K562 (cell line): Measurements from ENCODE around the gene TYROBP. TPM values are rescaled to one million over a fixed set of nuclear protein-coding genes. Genes with fewer than 3 reads are reported as not detected.

Experiments
- ATAC-seq: fragments of 200-7000 bp; cut with Tn5 transposase; 3 replicates; pipeline ENCODE4 v1.9.1; 2020; ENCODE audit warnings: moderate library complexity
- BruUV-seq: library from RNA; stranded (reverse); fragments of 400-500 nt; replicated peaks from 2 replicates; lab custom pipeline; 2021; lab: Mats Ljungman, UMichigan
- CTCF ChIA-PET: fragments of 300-600 bp; formaldehyde crosslinking; extraction: SDS; loops from one replicate; lab custom pipeline; 2021; ENCODE audit warnings: low intra/inter-chr PET ratio; lab: Yijun Ruan, JAX
- POLR2A ChIA-PET: fragments of 300-600, 350-650 bp; sonication (Branson Sonifier 250); formaldehyde crosslinking; extraction: SDS; loops from one replicate; lab custom pipeline; 2021; ENCODE audit warnings: antibody characterized with exemption, inconsistent platforms; lab: Yijun Ruan, JAX
- DNase-seq, 4 experiments: peaks; one replicate each; pipeline versions ENCODE4 v3.0.0 to v3.0.0-alpha.2; 2011 to 2018; ENCODE audit warnings: low spot score in 3 of 4, mixed read lengths in 3 of 4; ENCODE audit errors: extremely low read depth in 1 of 4
- FAIRE-seq: peaks from 2 replicates; lab custom pipeline; 2011; peaks lifted over from hg19 to GRCh38; lab: Jason Lieb, UNC
- H2AFZ ChIP-seq: 2 replicates; pipeline ENCODE4 v1.6.0; 2011; ENCODE audit warnings: low read depth, low read length, control low read depth, inconsistent platforms
- H3K27ac ChIP-seq: fragments of 200-600 bp; 3 replicates; pipeline ENCODE4 v1.8.0; 2011; ENCODE audit warnings: low read depth, mild to moderate bottlenecking, control low read depth, inconsistent platforms, low read length, moderate library complexity, mixed read lengths; ENCODE audit errors: extremely low read depth
- H3K27me3 ChIP-seq, 2 experiments: fragments of 300-600 bp in 1 of 2; 2 replicates in 1 of 2; 3 replicates in 1 of 2; pipeline versions ENCODE4 v1.6.0 to v1.8.0; 2011; ENCODE audit warnings: inconsistent platforms in 2 of 2, low read length in 2 of 2, mild to moderate bottlenecking in 1 of 2, mixed read lengths in 1 of 2, moderate library complexity in 1 of 2; ENCODE audit not compliant: control insufficient read depth in 2 of 2, insufficient read depth in 2 of 2
- H3K36me3 ChIP-seq: fragments of 300-600 bp; 3 replicates; pipeline ENCODE4 v1.8.0; 2011; ENCODE audit warnings: mild to moderate bottlenecking, low read length, inconsistent platforms; ENCODE audit not compliant: control insufficient read depth, insufficient read depth
- H3K4me1 ChIP-seq, 2 experiments: fragments of 200-600 bp in 1 of 2; replicated peaks in 1 of 2; 2 replicates in 1 of 2; 3 replicates in 1 of 2; pipeline versions ENCODE4 v1.5.1 to v1.8.0; 2011; ENCODE audit warnings: inconsistent platforms in 2 of 2, low read length in 2 of 2, mild to moderate bottlenecking in 1 of 2, mixed read lengths in 1 of 2, moderate library complexity in 1 of 2; ENCODE audit not compliant: control insufficient read depth in 2 of 2, insufficient read depth in 2 of 2
- H3K4me2 ChIP-seq: 2 replicates; pipeline ENCODE4 v1.6.1; 2011; ENCODE audit warnings: low read length, control low read depth, inconsistent platforms, mixed read lengths; ENCODE audit not compliant: insufficient read depth
- H3K4me3 ChIP-seq: fragments of 200-600 bp; sonication (generic), shearing (Covaris generic); 2 replicates; pipeline ENCODE4 v1.5.1; 2016; ENCODE audit warnings: control low read depth, inconsistent platforms
- H3K79me2 ChIP-seq: fragments of 200-600 bp; 3 replicates; pipeline ENCODE4 v1.8.0; 2011; ENCODE audit warnings: low read length, inconsistent platforms; ENCODE audit not compliant: control insufficient read depth, insufficient read depth
- H3K9ac ChIP-seq, 2 experiments: 2 replicates each; pipeline versions ENCODE4 v1.6.0 to v1.6.1; 2011; ENCODE audit warnings: low read depth in 2 of 2, low read length in 2 of 2, control low read depth in 1 of 2, inconsistent platforms in 1 of 2, mild to moderate bottlenecking in 1 of 2, mixed read lengths in 1 of 2; ENCODE audit not compliant: insufficient read depth in 1 of 2
- H3K9me1 ChIP-seq: one replicate; pipeline ENCODE4 v1.6.0; 2011; ENCODE audit warnings: inconsistent platforms, mild to moderate bottlenecking, low read length, moderate library complexity; ENCODE audit not compliant: control insufficient read depth, insufficient read depth
- H3K9me3 ChIP-seq: replicated peaks from 2 replicates; pipeline ENCODE4 v1.5.1; 2011; ENCODE audit warnings: low read depth, low read length, inconsistent platforms; ENCODE audit not compliant: control insufficient read depth, insufficient read depth
- H4K20me1 ChIP-seq: replicated peaks from 2 replicates; pipeline ENCODE4 v1.6.1; 2011; ENCODE audit warnings: low read length, inconsistent platforms, mixed read lengths; ENCODE audit not compliant: control insufficient read depth, insufficient read depth
- MTA3 ChIP-seq: fragments of 450-650 bp; formaldehyde crosslinking; IDR thresholded peaks from 2 replicates; pipeline ENCODE4 v1.6.1; 2017; ENCODE audit warnings: mild to moderate bottlenecking, borderline replicate concordance
- POLR2G ChIP-seq: fragments of 200-400 bp; formaldehyde crosslinking; IDR thresholded peaks from 2 replicates; pipeline ENCODE4 v1.6.1; 2017; ENCODE audit warnings: low read depth, mild to moderate bottlenecking, antibody characterized with exemption, low read length, moderate library complexity
- POLR3G ChIP-seq: IDR thresholded peaks from 2 replicates; pipeline ENCODE4 v1.6.1; 2011; ENCODE audit not compliant: insufficient read length, insufficient replicate concordance; ENCODE audit errors: extremely low read depth
- TEAD4 ChIP-seq, 2 experiments: sonication (generic) in 1 of 2; formaldehyde crosslinking in 1 of 2; IDR thresholded peaks; 2 replicates each; pipeline versions ENCODE4 v1.6.1 to v1.8.0; 2012 to 2022; ENCODE audit warnings: borderline replicate concordance in 1 of 2, inconsistent platforms in 1 of 2, low read length in 1 of 2, mild to moderate bottlenecking in 1 of 2, missing genetic modification reagents in 1 of 2
- ZNF121 ChIP-seq: sonication (generic); formaldehyde crosslinking; conservative IDR thresholded peaks from 2 replicates; pipeline ENCODE4 v1.8.0; 2022; ENCODE audit warnings: missing genetic modification reagents
- ZNF274 ChIP-seq: IDR thresholded peaks from 2 replicates; pipeline ENCODE4 v1.6.1; 2011; ENCODE audit warnings: low read depth, mild to moderate bottlenecking, low read length, moderate library complexity, borderline replicate concordance
- ZNF592 ChIP-seq: fragments of 450-650 bp; IDR thresholded peaks from 2 replicates; pipeline ENCODE4 v1.6.1; 2017; ENCODE audit warnings: antibody characterized with exemption, mild to moderate bottlenecking
- WGBS: fragments of 100-300 bp; shearing (Covaris generic); methylation state at CpG from one replicate; pipeline ENCODE4 v1.1.6; 2016; ENCODE audit warnings: low coverage, mixed read lengths; ENCODE audit not compliant: insufficient coverage; ENCODE audit errors: missing lambda C conversion rate; 5-methylcytosine and 5-hydroxymethylcytosine counted together
- in situ Hi-C: fragments of 300-500 bp; cut with MboI; formaldehyde crosslinking; loops from 4 replicates; pipeline ENCODE4 v1.15.0; 2018; ENCODE audit warnings: inconsistent platforms, mixed read lengths
- intact Hi-C: fragments of 100-400 bp; cut with micrococcal nuclease; formaldehyde crosslinking; loops from 2 replicates; pipeline ENCODE4 v1.14.2; 2022
- polyA plus RNA-seq, 8 experiments: library from polyadenylated mRNA; depleted of rRNA in 4 of 8; stranded (reverse) in 5 of 8; unstranded in 3 of 8; fragments of >200 nt; fragmentation: Nextera tagmentation in 2 of 8; fragmentation: Illumina TruSeq in 1 of 8; extraction: Ambion mirVana in 2 of 8; extraction: Trizol in 1 of 8; gene quantifications; 2 replicates each; pipeline versions ENCODE4 v1.2.1 to v1.2.3, GENCODE V29; 2011 to 2014; ENCODE audit warnings: inconsistent platforms in 1 of 8, missing spikeins in 1 of 8
- total RNA-seq, 7 experiments: library from RNA; depleted of rRNA in 6 of 7; stranded (reverse); fragments of >200 nt in 6 of 7; fragmentation: Illumina TruSeq in 2 of 7; extraction: Trizol in 2 of 7; gene quantifications; 2 replicates each; pipeline versions ENCODE4 v1.2.1 to v1.2.3, GENCODE V29; 2011 to 2021; ENCODE audit warnings: low replicate concordance in 1 of 7

TYROBP gene
- total and polyA plus RNA-seq, 9 of the 15 experiments (the other 6 are each of a cell fraction or from before 2014, with no cell fraction given) = 0.72 to 8.2 (median 2.4) TPM

GRCh38 chr19:35943321-35944301 lies 35.5 kb upstream of the TYROBP start (continued):
- TF ChIP-seq ZNF592 (no peak), ZNF121 (CRISPR knock-in tag) (peak; percentile 53)

GRCh38 chr19:35942235-35942634 lies 34.1 kb upstream of the TYROBP start:
- no peak for DNase-seq
- H3K9ac ChIP-seq = no peak overlapping the region; a peak in 1 of 4 replicates
- no peak for ATAC-seq
- peaks cover 0 to 26% of the 10 kb centered on the region in 2 experiments; a peak in 3 of 5 replicates for H3K4me1 ChIP-seq
- BruUV-seq = no TSS peak
- H3K79me2 ChIP-seq = no peaks in the 10 kb centered on the region
- intact Hi-C loops (no loop called here), in situ Hi-C loops (no loop called here)
- peaks cover 38 to 76% of the 10 kb centered on the region in 2 experiments for H3K27me3 ChIP-seq
- H3K9me3 ChIP-seq = no peaks in the 10 kb centered on the region
- no peak overlapping the region for H3K4me2 ChIP-seq
- no peaks in the 10 kb centered on the region for H3K36me3 ChIP-seq
- H3K27ac ChIP-seq = no peak overlapping the region
- H4K20me1 ChIP-seq = peaks cover 13% of the 10 kb centered on the region; the same call in 1 of the 2 replicates
- no peaks in the 10 kb centered on the region for H3K9me1 ChIP-seq
- CTCF ChIA-PET = no interaction called here
- FAIRE-seq = no peak
- WGBS = 10% methylated on average over 3 of the region's 3 CpGs
- H2AFZ ChIP-seq = no peak overlapping the region
- POLR2A ChIA-PET = interaction anchor here (1.5 kb wide), 1 partner anchor 16 kb away, joined by 3 read pairs; no protein-coding TSS in a partner anchor
- H3K4me3 ChIP-seq = no peak overlapping the region
- TF ChIP-seq ZNF274 (no peak), POLR3G (no peak), TEAD4 (IDR thresholded peaks at IDR 0.05; ENCODE audit: low read length) (no peak), TEAD4 (CRISPR knock-in tag; IDR thresholded peaks at IDR 0.05; ENCODE audit: borderline replicate concordance) (no peak), POLR2G (no peak), MTA3 (no peak)
